ENCODE data around the gene TBC1D7.

DNA sequence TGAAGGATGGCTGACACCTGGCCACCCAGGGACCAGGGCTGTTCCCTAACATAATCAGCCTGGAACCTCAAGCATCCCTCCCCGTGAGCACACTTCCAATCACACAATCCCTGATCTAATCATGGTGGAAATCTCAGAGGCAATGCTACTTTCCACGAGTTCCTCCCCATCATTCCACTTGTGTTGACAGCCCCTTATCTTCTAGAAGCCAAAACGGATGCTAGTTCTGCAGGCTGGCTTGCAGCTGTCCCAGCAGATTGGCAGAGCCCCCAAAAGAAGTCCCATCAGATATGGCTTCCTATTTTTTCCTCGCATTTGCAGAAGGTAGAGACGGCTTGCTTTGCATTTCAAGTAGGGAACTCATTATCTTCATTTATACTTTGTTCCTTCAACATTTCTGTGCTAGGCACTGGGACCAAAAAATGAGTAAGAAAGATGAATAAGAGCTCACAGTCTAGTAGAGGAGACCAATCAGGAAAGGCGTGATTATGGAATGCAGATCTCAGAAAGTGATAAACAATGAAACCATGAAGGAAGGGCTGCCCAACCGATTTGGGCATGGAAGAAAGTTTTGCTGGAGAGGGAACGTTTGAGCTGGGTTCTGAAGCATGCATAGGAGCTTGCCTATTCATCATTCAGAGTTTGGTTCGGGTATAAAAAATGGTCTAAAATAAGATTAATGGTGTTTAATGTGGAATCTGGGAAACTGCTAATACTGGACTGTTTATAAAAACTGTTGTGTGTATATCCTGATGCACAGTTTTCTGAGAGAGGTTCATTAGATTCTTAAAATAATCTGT, 44.6 kb upstream of the TBC1D7 start:
- TF ChIP-seq, protein P1, sequence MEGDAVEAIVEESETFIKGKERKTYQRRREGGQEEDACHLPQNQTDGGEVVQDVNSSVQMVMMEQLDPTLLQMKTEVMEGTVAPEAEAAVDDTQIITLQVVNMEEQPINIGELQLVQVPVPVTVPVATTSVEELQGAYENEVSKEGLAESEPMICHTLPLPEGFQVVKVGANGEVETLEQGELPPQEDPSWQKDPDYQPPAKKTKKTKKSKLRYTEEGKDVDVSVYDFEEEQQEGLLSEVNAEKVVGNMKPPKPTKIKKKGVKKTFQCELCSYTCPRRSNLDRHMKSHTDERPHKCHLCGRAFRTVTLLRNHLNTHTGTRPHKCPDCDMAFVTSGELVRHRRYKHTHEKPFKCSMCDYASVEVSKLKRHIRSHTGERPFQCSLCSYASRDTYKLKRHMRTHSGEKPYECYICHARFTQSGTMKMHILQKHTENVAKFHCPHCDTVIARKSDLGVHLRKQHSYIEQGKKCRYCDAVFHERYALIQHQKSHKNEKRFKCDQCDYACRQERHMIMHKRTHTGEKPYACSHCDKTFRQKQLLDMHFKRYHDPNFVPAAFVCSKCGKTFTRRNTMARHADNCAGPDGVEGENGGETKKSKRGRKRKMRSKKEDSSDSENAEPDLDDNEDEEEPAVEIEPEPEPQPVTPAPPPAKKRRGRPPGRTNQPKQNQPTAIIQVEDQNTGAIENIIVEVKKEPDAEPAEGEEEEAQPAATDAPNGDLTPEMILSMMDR (conservative IDR thresholded peaks at IDR 0.05), result no peak
- TF ChIP-seq ZFX (IDR thresholded peaks at IDR 0.05), result no peak

Data from C4-2B (cell line).